Dedifferentiated amniotic fluid mesenchymal stem cell (primary cell): Measurements from ENCODE around the gene ATP4B.

Source experiments
- DNase-seq: peaks from one replicate; pipeline ENCODE4 v3.0.0-alpha.2; 2016; ENCODE audit errors: extremely low spot score

Gene ATP4B

DNA sequence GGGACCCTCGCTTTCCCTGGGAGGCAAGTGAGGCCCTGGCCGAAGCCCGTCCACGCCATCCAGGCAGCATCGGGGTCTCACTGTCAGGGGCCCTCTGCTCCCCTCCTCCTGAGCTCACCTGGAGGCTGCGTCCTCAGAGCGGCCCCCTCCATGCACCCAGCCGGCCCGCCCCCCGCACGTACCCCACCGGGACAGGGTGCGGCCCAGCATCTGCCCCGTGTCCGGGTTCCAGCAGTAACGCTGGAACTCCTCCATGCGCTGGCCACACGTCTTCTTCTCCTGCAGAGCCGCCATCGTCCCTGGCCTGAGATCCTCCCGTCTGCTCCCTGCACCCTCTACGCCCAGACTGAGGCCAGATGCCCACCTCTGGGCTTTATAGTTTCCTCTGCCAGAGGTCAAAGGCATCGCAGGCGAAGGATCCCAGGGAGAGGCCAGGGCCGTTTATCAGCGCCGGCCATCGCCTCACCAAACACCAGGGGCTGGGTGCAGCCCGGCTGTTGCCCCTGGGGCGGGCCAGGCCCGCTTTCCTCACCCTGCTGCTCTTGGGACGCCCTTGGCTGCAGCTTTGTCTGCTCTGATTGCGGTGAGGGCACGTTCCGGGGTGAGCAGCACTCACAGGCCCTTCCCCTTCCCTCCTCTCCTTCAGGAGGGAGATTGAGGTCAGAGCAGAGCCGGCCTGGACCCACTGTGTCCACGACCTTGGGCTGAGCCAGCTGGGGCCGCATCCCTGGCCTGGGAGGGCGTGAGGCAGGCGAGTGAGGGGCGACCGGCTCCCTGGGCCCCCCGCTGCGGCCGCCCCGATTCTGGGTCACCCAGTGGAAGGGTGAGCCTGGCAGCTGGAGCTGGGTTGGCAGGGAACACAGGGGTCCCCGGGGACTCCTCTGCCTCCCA lies at the start of gene ATP4B:
TSS of gene ATP4B (minus strand) at position 348 of the 891 bp plus-strand sequence. CDS start at position 294, 54 bp downstream.
- no peak for DNase-seq

DNA sequence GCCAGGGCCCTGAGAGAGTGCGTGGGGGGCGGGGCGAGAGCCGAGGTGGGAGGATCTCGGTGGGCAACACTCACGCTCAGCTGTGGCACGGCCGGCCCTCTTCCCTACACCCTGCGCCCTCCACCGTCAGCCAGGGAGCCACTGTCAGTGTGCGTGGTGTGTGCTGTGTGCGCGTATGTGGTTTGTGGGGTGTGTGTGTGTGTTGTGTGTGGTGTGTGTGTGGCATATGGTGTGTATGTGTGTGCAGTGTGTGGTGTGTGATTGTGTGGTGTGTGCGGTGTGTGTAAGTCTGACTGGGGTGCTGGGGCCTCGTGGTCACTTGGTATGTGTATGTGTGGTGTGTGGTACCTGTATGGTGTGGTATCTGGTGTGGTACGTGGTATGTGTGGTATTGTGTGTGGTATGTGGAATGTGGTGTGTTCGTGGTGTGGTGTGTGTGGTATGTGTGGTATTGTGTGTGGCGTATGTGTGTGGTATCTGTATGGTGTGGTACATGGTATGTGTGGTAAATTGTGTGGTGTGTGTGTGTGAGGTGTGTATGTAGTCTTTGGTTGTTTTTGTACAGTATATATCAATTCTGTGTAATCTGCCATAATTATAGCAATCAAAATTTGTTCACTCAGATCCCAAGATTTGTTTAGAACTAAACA lies 14.1 kb upstream of the ATP4B start:
- DNase-seq, result no peak

DNA sequence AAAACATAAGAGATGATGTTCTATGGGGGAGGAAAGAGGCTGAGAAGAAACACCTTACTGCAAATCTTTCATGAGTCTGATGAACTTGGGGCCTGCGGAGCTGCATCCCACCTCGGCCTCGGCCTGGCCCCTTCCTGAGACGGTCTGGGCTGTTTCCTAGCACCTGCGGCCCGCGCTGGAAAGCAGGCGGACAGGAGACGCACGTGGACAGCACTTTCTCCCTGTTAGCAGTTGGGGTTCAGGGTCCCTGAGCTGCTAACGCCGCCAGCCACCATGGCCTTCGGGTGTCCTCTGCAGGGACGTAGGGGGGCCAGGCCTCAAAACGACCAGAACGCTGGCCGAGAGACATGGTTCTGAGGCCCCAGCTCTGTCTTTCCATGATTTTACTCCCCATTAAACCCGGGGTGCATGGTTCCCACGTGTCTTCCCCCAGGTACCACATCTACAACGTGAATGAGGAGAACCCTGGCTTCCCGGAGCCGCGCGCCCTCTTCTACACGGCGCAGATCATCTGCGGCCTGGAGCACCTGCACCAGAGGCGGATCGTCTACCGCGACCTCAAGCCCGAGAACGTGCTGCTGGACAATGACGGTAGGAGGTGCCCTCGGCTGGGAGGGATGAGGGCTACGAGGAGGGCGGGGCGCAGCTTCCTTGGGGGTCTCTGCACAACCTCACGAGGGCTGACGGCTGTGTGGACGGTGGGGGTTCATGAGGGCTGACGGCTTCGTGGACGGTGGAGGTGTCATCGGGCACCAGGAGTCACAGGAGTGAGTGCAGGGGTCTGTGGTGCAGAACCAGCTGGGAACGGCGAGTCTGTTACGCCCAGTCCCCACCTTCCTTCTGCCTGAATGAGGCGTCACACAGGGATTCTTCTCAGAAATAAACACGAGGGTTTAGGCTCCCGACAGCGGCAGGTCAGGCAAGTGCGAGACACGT lies 13.3 kb upstream of the ATP4B start:
- DNase-seq, result no peak

DNA sequence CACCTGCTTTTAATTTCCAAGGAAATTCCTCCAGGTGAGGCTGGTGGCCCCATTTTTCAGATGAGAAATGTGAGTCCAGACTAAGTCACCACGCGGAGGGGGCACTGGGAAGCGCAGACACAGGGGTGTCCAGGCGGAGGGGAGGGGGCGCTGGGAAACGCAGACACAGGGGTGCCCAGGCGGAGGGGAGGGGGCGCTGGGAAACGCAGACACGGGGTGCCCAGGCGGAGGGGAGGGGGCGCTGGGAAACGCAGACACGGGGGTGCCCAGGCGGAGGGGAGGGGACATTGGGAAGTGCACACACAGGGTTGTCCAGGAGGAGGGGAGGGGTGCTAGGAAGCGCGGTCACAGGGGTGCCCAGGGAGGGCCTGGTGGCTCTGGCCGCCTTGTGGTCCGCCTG lies 12.5 kb upstream of the ATP4B start:
- DNase-seq, result no peak

DNA sequence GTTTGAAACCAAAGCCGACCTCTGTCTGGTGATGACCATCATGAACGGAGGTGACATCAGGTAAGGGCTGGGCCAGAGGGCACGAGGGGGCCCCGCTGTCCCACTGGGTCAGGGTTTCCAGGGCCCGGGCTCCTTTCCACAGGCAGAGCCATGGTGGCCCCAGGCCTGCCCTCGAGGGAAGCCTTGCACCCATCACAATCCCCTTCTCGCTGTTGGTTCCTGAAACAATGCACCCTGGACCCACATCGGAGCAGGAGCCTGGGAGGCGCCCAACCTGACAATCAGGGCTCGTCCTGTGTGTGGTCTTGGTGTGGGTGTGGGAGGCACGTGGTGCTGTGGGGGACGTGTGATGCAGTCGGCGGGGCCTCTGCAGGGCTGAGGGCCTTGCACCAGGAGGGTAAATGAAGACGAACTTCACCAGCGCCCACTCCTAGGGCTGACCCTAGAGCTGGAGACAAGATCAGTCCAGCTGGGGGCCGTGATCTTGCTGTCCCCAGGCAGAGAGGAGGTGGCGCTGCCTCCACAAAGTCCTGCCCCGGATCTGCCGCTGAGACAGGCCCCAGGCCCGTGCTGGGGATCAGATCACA lies 11.8 kb upstream of the ATP4B start:
- no peak for DNase-seq

DNA sequence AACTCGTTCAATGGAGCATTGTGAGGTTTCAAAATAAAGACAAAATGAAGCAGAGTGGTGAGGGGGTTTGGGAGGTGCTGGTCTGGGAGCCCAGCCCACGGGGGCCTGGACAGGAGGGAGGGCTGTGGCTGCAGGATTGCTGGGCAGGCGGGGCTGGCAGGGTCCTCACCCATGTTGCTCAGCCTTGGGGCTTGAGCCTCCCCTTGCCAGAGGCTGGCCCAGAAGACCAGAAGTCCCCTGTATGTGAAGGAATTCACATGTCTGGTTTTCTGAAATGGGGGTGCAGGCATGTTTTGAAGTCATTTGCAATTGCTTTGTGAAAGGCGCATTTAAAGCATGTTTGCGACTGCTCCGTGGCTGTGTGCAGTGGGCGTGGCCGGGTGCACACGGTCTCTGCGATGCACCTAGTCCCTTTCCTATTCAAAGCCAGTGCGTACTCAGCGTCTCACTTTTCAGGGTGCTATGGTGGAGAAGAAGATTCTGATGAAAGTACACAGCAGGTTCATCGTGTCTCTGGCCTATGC lies 11.3 kb upstream of the ATP4B start:
- DNase-seq, result no peak

DNA sequence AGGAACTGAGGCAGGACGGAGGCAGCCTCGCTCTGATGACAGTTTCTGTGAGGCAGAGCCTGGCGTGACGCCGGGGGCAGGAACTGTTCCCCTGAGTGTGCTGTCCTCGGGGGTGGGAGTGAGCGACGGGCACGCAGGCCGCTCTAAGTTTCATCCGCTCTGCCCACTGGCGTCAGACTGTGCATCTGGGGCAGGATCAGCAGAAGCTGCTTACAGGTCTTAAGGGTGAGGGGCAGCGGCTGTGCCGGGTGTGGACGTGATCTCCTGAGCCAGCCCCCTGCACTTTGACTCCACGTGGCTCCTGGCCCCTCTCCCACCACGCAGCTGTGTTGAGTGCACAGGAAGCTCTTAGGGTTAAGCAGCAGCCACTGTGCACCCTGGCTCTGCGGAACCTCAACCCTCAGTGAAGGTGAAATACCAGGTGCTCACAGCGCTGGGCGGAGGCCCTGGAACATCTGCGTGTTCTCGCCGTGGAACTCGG lies 10.5 kb upstream of the ATP4B start:
- DNase-seq, result no peak

DNA sequence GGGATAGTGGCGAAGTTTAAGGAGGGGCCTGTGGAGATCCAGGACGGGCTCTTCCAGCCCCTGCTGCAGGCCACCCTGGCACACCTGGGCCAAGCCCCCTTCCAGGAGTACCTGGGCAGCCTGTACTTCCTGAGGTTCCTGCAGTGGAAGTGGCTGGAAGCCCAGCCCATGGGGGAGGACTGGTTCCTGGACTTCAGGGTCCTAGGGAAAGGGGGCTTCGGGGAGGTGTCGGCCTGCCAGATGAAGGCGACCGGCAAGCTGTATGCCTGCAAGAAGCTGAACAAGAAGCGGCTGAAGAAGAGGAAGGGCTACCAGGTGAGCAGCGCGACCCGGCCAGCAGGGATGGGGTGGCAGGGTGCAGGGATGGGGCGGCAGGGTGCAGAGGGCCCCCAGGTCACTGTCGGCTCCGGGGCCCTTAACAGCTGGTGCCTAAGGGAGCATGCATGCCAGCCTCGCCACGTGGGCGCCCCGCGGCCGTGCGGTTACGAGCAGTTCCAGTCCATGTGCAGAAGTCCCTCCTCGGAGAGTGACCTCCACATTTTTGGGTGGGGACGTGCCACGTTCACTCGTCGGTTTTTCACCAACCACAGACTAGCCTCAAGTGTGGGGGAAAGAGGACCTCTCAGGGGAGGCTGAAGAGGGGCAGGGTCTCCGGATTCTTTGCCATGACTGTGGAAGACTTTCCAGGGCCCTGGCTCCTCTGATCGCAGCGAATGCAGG lies 9.9 kb upstream of the ATP4B start:
- no peak for DNase-seq

DNA sequence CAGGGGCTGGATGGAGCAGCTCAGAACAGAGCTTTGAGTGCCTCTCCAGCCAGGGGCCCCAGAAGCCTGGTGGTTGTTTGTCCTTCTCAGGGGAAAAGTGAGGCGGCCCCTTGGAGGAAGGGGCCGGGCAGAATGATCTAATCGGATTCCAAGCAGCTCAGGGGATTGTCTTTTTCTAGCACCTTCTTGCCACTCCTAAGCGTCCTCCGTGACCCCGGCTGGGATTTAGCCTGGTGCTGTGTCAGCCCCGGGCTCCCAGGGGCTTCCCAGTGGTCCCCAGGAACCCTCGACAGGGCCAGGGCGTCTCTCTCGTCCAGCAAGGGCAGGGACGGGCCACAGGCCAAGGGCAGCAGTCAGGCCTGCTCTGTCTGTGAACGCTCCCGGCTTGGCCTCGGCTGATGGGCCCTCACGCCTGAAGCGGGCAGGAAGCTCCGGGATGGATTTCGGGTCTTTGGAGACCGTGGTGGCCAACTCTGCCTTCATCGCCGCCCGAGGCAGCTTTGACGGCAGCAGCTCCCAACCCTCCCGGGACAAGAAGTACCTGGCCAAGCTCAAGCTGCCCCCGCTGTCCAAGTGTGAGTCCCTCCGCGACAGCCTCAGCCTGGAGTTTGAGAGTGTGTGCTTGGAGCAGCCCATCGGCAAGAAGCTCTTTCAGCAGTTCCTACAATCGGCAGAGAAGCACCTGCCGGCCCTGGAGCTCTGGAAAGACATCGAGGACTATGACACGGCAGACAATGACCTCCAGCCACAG lies 9.1 kb upstream of the ATP4B start, which contains the start of gene GRK1:
TSS of gene GRK1 (plus strand) at position 269 of the 751 bp plus-strand sequence. CDS start at position 437, 168 bp downstream.
- DNase-seq, result no peak

DNA sequence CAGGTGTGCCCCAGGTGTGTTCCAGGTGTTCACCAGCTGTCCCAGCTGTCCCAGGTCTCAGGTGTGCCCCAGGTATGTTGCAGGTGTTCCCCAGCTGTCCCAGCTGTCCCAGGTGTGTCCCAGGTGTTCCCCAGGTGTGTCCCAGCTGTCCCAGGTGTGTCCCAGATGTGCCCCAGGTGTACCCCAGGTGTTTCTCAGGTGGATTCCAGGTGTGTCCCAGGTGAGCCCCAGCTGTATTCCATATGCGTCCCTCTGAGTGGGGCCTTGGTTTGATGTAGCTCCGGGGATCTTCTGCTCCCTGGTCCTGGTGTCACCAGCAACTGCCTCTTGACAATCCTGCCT lies 8.3 kb upstream of the ATP4B start:
- DNase-seq, result no peak

DNA sequence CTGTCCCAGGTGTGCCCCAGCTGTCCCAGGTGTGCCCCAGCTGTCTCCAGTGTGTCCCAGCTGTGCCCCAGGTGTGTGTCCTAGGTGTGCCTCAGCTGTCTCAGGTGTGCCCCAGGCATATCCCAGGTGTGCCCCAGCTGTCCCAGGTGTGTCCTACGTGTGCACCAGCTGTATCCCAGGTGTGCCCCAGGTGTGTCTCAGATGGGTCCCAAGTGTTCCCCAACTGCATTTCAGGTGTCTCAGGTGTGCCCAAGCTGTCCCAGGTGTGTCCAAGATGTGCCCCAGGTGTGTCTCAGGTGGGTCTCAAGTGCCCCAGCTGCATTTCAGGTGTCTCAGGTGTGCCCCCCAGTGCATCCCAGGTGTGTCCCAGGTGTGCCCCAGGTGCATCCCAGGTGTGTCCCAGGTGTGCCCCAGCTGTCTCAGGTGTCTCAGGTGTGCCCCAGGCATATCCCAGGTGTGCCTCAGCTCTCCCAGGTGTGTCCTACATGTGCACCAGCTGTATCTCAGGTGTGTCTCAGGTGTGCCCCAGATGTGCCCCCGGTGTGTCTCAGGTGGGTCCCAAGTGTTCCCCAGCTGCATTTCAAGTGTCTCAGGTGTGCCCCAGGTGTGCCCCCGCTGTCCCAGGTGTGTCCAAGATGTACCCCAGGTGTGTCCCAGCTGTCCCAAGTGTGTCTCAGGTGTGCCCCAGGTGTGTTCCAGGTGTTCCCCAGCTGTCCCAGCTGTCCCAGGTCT lies 7.8 kb upstream of the ATP4B start:
- DNase-seq, result no peak

DNA sequence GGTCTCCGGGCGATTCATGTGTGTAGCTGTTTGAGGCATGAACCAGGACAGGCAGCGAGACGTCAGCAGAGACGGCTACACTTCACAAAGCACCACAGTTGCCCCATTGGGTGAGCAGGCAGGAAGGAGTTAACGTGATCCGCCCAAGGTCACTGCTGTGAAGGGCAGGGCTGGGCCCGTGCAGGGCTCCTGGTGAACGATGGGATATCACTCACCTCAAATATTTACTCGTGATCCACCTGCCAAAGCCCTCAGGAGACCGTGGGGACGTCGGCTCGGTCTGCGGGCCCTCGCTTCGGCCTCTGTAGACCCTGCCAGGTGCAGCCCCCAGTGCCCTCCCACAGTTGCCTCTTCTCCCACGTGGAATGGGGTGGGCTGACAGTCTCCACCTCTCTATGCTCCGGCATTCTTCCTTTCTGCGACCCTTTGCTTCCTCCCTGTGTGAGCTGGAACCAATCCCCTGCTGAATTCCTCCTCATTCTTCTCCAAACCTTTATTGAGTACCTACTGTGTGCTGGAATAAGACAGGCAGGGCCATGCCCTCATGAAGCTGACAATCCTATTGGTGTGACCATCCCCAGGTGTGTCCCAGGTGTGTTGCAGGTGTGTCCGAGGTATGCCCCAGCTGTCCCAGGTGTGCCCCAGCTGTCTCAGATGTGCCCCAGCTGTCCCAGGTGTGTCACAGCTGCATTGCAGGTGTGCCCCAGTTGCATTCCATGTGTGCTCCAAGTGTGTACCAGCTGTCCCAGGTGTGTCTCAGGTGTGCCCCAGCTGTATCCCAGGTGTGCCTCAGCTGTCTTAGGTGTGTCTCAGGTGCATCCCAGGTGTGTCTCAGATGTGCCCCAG lies 7.0 kb upstream of the ATP4B start:
- DNase-seq, result no peak

DNA sequence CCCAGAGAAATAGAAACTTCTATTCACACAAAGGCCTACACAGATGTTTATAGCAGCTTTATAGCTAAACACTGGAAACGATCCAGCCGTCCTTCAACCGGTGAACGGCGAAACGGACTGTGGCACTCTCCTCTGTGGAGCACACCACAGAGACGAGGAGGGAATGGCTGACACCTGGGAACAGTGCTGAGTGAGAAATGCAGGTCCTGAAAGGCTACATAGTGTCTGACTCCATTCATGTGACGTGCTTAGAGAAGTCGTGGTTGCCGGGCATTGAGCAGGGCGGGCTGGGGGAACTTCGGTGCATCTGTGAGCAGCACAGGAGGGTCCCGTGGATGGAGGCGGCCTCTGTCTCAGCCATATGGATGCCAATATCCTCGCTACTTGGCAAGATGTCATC lies 5.9 kb upstream of the ATP4B start:
- DNase-seq, result no peak

DNA sequence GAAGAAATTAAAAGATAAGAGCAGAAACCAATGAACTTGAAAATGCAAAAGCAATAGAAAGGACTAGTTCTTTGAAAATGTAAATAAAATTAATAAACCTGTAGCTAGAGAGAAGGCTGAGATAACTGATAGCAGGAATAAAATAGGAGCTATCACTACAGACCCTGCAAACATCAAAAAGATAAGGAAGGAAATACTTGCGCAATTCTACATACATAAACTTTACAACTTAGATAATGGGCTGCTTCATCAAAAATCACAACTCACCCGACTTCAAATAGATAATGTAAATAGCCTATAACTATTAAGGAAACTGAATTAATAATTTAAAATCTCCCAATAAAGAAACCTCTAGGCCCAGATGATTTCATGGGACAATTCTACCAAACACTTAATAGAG lies 3.5 kb upstream of the ATP4B start:
- DNase-seq, result no peak

DNA sequence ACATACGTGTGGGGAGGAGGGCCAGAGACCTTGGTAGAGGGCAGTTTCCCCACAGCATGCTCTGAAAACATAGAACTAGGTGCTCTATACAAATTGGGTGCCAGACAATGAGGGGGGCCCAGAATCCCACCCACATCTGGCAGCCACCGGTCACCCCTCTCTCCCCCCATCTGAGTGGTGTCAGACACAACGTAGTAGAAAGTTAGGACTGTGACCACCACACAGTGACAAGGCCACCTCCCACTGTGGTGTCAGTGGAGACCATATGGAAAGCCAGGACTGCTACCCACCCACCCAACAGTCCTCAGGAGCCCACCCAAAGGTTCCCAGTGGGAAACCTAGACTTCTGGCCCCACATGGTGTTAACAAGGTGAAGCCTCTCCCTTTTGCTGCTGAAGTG lies 2.1 kb upstream of the ATP4B start:
- DNase-seq, result no peak

DNA sequence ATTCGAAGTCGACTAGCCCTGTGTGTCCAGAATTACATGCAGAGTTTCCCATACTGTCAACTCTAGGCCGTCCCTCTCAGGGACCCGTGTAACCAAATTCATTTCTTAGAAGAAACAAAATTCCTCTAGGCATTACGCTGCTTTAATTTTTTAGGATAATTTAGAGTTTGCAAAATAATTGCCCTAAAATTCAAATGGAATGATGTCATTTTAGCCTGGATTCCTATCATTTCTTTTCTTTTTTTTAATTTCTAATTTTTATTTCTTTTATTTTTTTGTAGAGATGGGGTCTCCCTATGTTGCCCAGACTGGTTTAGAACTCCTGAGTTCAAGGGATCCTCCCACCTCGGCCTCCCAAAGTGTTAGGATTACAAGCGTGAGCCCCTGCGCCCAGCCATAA lies 1.3 kb upstream of the ATP4B start:
- no peak for DNase-seq

DNA sequence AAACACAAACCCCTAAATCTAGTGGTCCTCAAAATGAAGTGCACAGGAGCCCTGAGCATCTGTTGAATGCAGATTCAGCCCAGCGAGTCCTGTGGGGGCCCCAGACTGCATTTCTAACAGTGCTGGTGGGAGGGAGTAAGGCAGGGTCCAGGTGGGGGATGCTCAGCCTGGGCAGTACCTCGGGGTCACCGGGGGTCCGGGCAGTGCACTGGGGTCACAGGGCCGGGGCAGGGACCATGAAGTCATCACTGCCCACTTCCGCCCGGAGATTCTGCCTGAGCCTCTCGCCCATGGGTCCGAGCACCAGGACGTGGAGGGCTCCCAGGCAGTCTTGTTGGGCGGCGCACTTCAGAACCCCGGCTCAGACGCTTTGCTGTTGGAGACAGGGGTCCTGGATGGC lies 838 bp upstream of the ATP4B start:
- DNase-seq, result no peak
